Measurements from ENCODE around the gene KIZ. TPM values are rescaled to one million over a fixed set of nuclear protein-coding genes. Genes with fewer than 3 reads are reported as not detected.
A peak's percentile ranks its signal among the peaks of the same experiment; 100 is the strongest.

KIZ gene
- total RNA-seq, 1 donor from 2014 or later: 42.3 TPM

DNA sequence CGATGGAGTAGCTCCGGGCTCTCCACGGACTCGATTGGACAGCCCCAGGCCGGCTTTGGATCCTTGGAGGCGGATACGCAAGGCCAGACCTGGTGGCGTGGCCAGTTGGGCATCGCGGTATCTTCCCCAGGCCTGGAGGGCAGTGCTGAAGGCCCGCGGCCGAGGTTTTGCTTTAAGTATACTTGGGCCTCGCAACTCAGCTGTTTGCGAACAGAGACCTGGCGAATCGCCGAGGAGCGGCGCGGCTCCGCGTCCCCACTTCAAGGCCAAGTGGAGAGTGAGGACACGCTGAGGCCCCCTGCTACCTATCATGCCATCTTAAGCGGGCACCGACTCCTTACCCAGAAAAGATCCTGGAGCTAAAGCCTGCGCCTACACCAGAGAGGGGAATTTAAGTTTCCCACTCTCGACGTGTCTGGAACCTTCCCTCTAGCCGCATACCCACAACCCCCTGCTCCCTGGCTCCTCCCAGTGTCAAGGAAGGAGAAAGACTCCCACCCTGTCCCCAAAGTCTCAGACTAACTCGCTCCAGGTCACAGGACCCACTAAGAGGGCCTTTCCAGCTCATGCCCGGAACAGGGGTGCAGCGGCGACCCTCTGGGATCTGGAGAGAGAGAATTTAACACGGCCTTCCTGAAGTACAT, 23.8 kb upstream of the KIZ start:
- Histone ChIP-seq H3K9me3 (replicated peaks) (no peaks in the 10 kb centered on the region), H3K27ac (replicated peaks) (no peak overlapping the region), H3K27me3 (ENCODE audit: low read depth) (peaks cover 100% of the 10 kb centered on the region), H3K4me3 (peak overlapping the region; percentile 62), H3K36me3 (no peaks in the 10 kb centered on the region), H3K4me1 (peaks cover 55% of the 10 kb centered on the region)
- intact Hi-C loops (cut with micrococcal nuclease): no loop called here
- DNase-seq: no peak
- TF ChIP-seq, protein P1, sequence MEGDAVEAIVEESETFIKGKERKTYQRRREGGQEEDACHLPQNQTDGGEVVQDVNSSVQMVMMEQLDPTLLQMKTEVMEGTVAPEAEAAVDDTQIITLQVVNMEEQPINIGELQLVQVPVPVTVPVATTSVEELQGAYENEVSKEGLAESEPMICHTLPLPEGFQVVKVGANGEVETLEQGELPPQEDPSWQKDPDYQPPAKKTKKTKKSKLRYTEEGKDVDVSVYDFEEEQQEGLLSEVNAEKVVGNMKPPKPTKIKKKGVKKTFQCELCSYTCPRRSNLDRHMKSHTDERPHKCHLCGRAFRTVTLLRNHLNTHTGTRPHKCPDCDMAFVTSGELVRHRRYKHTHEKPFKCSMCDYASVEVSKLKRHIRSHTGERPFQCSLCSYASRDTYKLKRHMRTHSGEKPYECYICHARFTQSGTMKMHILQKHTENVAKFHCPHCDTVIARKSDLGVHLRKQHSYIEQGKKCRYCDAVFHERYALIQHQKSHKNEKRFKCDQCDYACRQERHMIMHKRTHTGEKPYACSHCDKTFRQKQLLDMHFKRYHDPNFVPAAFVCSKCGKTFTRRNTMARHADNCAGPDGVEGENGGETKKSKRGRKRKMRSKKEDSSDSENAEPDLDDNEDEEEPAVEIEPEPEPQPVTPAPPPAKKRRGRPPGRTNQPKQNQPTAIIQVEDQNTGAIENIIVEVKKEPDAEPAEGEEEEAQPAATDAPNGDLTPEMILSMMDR (IDR thresholded peaks at IDR 0.05; ENCODE audit: borderline replicate concordance): no peak

DNA sequence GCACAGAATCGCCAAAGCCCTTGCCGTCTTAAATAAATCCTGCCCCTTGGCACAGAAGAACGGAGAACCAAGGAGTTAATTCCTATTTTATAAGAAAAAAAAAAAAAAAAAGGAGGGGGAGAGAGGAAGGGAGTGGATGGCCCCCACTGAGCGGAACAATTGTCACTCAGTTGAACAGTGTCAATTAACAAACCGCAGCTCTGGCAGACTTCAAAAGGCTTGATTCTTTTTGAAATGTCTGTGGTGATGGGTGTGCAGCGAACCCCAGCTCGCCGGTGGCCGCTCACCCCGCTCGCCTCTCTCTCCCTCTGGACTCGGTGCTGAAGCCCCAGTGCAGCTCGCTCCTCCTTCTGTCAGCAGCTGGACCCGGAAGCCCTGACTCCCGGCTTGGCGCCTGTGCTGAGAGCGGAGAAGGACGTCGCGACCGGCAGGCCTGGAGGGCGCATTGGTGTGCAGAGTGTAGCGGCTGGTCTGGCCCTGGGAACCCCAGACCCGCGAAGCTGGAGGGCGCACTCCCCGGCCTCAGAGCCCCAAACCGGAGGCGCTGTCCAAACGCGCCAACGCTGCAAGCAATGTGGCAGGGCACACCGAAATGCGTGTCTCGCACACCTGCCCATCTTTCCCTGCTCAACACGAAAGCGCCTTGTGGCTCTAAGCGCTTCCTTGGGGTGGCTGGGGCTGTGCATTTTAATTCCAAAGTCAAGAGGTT, 23.1 kb upstream of the KIZ start:
- intact Hi-C loops (cut with micrococcal nuclease): no loop called here
- Histone ChIP-seq H3K4me1 (peaks cover 55% of the 10 kb centered on the region), H3K36me3 (no peaks in the 10 kb centered on the region), H3K27ac (replicated peaks) (no peak overlapping the region), H3K4me3 (peak overlapping the region; percentile 62), H3K27me3 (ENCODE audit: low read depth) (peaks cover 100% of the 10 kb centered on the region), H3K9me3 (replicated peaks) (no peaks in the 10 kb centered on the region)
- TF ChIP-seq, protein P1 (IDR thresholded peaks at IDR 0.05; ENCODE audit: borderline replicate concordance): no peak
- peak; percentile 40 for DNase-seq

DNA sequence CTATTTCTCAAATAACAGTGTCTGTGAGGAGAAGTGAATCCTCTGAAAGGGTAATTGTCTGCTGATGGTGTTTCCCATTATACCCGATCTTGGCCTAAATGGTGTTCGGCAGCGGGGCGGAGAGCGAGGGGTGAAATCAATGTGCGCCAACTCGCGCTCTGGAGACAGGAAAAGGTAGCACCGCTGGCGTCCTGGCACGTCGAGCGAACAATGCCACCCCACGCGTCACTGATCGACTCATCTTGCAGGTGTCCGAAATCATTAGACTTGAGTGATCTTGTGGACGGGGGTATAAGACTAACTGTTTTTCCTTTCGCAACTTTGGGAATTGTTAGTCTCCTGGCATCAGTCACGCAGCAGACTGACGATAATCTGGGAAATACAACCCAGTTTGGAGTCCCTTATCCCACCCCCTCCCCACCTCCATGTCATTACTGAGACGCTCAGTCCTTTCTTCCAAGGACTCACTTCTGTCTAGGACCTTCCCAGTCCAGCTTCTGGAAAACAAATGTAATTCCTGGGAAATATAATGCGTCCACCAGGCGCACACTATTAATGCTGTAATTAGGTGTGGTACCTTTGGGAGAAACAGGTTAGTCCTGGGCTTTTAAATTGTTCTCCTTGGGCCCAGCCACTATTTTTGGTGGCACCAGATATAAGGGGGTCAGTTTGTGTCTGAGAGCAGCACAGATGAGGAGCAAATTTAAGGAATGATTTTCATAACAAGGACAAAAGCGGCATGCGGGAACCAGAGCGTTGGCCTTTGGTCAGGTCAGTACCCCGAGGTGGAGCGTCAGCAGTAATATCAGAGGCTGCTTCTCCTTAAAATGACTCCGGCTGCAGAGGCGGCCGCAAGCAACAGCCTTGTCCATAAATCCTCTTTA, 22.1 kb upstream of the KIZ start:
- Histone ChIP-seq H3K9me3 (replicated peaks) (no peaks in the 10 kb centered on the region), H3K27ac (replicated peaks) (no peak overlapping the region), H3K4me1 (peaks cover 55% of the 10 kb centered on the region), H3K27me3 (ENCODE audit: low read depth) (peaks cover 100% of the 10 kb centered on the region), H3K4me3 (no peak overlapping the region), H3K36me3 (no peaks in the 10 kb centered on the region)
- no peak for DNase-seq
- intact Hi-C loops (cut with micrococcal nuclease): no loop called here
- TF ChIP-seq, protein P1 (IDR thresholded peaks at IDR 0.05; ENCODE audit: borderline replicate concordance): no peak

DNA sequence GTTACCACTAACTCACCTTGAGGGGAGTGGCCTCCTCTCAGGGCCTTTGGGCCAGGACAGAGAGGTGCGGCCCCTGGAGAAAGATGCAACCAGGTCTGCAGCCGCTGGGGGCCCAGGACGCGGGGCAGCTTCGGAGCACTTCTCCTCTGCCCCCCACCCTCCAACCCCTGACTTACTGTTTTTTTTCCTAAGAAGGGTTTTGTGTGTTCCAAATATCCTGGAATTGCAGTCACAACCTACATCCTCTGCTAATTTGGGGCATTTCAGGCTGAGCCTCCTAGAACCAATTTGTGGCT, 21.5 kb upstream of the KIZ start:
- DNase-seq: no peak
- Histone ChIP-seq H3K27ac (replicated peaks) (no peak overlapping the region), H3K27me3 (ENCODE audit: low read depth) (peaks cover 100% of the 10 kb centered on the region), H3K4me3 (no peak overlapping the region), H3K9me3 (replicated peaks) (no peaks in the 10 kb centered on the region), H3K4me1 (peaks cover 55% of the 10 kb centered on the region), H3K36me3 (no peaks in the 10 kb centered on the region)
- TF ChIP-seq, protein P1 (IDR thresholded peaks at IDR 0.05; ENCODE audit: borderline replicate concordance): no peak
- intact Hi-C loops (cut with micrococcal nuclease): no loop called here

DNA sequence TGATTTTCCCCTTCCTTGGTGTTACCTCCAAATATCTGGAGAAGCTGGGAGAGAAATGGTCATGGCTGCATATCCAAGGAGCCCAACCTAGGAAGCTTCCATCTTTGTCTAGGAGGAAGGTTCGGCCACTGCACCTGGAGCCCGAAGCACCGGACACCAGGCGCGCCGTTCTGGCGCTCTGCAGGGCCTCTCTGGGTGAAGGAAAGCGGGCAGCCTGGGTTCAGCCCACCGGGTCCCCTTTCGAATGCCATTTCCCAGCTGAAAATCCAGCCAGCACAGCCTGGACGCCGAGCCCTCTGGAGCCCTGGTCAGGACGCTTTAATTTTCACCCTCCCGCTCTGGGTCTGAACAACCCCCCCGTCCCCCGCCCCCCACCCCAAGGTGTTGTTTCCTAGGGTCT, 21.0 kb upstream of the KIZ start:
- intact Hi-C loops (cut with micrococcal nuclease): no loop called here
- Histone ChIP-seq H3K27ac (replicated peaks) (no peak overlapping the region), H3K36me3 (no peaks in the 10 kb centered on the region), H3K4me1 (peaks cover 50% of the 10 kb centered on the region), H3K27me3 (ENCODE audit: low read depth) (peaks cover 100% of the 10 kb centered on the region), H3K4me3 (no peak overlapping the region), H3K9me3 (replicated peaks) (no peaks in the 10 kb centered on the region)
- DNase-seq: no peak
- TF ChIP-seq, protein P1 (IDR thresholded peaks at IDR 0.05; ENCODE audit: borderline replicate concordance): no peak

Measured in left ventricle myocardium inferior (tissue), 1 donor.